ENCODE measurements around the gene PTK6. TPM values are rescaled to one million over a fixed set of nuclear protein-coding genes. Genes with fewer than 3 reads are reported as not detected.

The PTK6 gene
- total RNA-seq, 1 donor from 2014 or later = not detected

DNA sequence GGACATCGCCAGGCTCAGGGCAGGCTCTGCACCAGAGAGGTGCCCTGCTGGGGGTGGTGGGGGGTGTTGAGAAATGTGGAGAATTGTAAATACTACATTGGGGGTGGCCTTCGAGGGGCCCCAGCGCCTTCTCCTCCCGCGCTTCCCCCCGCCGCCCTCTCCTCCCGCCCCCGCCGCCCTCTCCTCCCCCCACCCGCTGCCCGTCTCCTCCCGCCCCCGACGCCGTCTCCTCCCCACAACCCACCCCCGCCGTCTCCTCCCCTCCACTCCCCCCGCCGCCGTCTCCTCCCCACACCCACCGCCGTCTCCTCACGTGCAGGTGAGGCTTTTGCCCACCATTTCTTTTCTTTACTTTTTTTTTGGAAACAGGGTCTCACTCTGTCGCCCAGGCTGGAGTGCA is 11.8 kb upstream of the PTK6 start:
- no peak for DNase-seq
- H3K9me3 ChIP-seq (replicated peaks) = no peaks in the 10 kb centered on the region
- H3K4me1 ChIP-seq = peaks cover 6% of the 10 kb centered on the region
- H3K27me3 ChIP-seq (ENCODE audit: low read depth) = peaks cover 76% of the 10 kb centered on the region
- TF ChIP-seq, protein P1, sequence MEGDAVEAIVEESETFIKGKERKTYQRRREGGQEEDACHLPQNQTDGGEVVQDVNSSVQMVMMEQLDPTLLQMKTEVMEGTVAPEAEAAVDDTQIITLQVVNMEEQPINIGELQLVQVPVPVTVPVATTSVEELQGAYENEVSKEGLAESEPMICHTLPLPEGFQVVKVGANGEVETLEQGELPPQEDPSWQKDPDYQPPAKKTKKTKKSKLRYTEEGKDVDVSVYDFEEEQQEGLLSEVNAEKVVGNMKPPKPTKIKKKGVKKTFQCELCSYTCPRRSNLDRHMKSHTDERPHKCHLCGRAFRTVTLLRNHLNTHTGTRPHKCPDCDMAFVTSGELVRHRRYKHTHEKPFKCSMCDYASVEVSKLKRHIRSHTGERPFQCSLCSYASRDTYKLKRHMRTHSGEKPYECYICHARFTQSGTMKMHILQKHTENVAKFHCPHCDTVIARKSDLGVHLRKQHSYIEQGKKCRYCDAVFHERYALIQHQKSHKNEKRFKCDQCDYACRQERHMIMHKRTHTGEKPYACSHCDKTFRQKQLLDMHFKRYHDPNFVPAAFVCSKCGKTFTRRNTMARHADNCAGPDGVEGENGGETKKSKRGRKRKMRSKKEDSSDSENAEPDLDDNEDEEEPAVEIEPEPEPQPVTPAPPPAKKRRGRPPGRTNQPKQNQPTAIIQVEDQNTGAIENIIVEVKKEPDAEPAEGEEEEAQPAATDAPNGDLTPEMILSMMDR (IDR thresholded peaks at IDR 0.05; ENCODE audit: borderline replicate concordance) = no peak
- no peak overlapping the region for H3K4me3 ChIP-seq
- intact Hi-C loops (cut with micrococcal nuclease) = no loop called here
- no peak overlapping the region for H3K27ac ChIP-seq (replicated peaks)
- no peaks in the 10 kb centered on the region for H3K36me3 ChIP-seq

DNA sequence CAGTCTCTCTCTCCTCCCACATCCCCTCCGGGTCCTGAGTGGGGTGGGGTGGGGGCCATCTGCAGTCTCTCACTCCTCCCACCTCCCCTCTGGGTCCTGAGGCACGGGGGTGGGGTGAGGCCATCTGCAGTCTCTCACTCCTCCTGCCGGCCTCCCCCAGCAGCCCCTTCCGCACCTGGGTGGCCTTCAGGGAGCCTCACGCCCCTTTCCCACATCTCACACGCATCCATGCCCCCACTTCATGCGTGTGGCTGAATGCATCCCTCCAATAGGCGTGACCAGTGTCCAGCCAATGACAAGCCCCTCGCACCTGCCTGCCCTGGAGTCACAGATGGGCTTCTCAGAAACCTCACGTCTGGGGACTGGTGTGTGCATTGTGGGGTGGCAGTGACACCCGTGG is 11.4 kb upstream of the PTK6 start:
- Histone ChIP-seq H3K9me3 (replicated peaks) (no peaks in the 10 kb centered on the region), H3K27me3 (ENCODE audit: low read depth) (peaks cover 71% of the 10 kb centered on the region), H3K27ac (replicated peaks) (no peak overlapping the region), H3K36me3 (no peaks in the 10 kb centered on the region), H3K4me3 (no peak overlapping the region), H3K4me1 (peaks cover 1% of the 10 kb centered on the region)
- intact Hi-C loops (cut with micrococcal nuclease) = no loop called here
- TF ChIP-seq, protein P1 (IDR thresholded peaks at IDR 0.05; ENCODE audit: borderline replicate concordance) = no peak
- DNase-seq = no peak

DNA sequence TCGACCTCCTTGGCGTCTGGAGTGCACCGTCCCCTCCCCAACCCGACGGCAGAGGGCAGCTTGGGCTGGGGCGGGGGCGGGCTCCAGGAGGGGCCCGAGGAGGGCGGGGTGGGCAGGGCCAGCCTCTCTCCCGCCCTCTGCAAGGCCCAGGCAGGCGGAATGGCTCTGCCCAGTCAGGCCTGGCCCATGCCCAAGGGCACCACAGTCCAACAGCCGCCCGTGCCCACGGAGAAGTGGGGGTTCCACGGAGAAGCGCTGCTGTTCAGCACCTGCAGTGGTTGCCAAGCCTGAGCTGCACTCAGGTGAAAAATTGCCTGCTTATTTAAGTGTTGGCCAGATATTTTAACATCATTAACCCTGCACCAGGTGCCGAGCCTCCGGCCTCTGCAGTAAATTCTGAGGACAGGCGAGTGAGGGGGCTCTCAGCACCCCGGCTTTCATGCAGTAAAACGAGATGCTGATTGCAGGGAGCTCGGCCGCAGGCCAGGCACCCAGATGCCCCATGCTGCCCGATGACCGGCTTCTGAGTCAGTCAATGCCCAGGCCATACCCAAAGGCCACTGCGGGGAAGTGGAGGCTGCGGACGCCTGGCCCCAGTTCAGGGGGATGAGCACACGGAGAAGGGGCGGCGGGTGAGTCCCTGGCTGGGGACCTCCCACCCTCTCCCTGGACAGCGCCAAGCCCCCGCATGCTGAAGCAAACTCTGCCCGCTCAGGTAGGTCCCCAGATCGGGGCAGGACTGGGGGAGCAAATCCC is 10.7 kb upstream of the PTK6 start, which contains the start of gene SRMS:
TSS of gene SRMS (minus strand) at position 25 of the 756 bp plus-strand sequence. CDS start 286 bp downstream, outside the sequence.
- Histone ChIP-seq H3K27me3 (ENCODE audit: low read depth) (peaks cover 68% of the 10 kb centered on the region), H3K27ac (replicated peaks) (no peak within 1 kb of the TSS), H3K36me3 (no peaks in the 10 kb centered on the region), H3K9me3 (replicated peaks) (no peaks in the 10 kb centered on the region), H3K4me1 (no peaks in the 10 kb centered on the region), H3K4me3 (no peak within 1 kb of the TSS)
- intact Hi-C loops (cut with micrococcal nuclease) = no loop called here
- DNase-seq = no peak
- TF ChIP-seq, protein P1 (IDR thresholded peaks at IDR 0.05; ENCODE audit: borderline replicate concordance) = no peak

DNA sequence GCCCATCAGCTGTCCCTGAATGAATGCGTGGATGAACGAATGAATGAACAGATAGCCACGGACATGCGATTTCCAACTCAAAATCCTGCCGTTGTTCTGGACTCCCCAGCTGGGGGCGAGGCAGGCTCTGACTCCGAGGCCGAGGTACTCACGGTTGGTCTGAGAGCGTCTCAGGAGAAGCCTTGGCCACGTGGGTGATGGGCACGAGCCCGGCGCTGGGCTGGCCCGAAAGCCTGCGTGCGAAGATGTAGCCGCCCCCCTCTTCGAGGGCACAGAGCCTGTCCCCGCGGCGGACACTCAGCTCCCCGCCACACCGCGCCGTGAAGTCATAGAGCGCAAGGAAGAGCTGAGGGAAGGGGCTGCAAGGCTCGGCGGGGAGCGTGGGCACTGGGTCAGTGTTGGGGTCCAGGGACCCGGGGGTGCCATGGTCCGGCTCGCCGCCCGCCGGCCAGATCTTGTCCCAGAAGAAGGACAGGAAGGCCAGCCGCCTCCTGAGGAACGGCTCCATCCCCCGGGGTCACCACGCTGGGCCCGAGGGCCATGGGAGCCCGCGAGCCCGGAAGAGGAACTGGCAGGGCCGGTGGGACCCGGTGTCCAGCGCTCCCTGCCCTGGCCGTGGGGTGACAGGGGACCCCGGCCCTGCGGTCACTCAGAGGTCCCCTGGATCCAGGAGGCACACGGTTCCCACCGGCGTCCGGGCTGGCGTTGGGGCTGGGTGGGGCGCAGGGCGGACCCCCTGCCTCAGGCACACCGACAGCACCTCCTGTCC is 10.0 kb upstream of the PTK6 start:
- Histone ChIP-seq H3K9me3 (replicated peaks) (no peaks in the 10 kb centered on the region), H3K4me3 (no peak overlapping the region), H3K27me3 (ENCODE audit: low read depth) (peaks cover 63% of the 10 kb centered on the region), H3K36me3 (no peaks in the 10 kb centered on the region), H3K27ac (replicated peaks) (no peak overlapping the region), H3K4me1 (no peaks in the 10 kb centered on the region)
- TF ChIP-seq, protein P1 (IDR thresholded peaks at IDR 0.05; ENCODE audit: borderline replicate concordance) = no peak
- intact Hi-C loops (cut with micrococcal nuclease) = no loop called here
- no peak for DNase-seq

DNA sequence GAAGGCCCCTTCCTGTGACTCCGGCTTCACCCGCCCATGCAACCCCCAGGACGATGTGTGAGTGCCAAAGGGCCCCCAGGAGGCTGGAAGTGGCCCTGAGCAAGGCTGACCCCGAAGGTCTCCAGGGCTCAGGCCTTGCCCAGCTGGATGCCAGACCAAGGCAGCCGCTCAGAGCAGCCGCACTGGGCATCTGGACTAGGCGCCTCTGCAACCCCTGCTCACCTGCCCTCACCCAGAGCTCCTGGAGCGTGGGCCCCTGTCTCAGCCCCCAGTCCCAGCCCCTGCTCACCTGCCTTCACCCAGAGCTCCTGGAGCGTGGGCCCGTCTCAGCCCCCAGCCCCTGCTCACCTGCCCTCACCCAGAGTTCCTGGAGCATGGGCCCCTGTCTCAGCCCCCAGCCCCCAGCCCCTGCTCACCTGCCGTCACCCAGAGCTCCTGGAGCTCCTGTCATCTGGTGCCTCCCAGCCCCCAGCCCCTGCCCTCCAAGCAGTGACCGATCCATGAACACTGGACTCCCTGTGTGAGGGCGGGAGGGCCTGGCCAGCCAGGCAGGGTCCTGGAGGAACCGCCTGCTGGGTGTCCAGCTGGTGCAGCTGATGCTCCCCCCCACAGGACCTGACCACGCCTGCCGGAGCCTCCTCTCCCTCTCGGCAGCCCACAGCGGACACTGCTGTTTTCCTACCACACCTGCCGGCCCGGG is 9.2 kb upstream of the PTK6 start:
- Histone ChIP-seq H3K9me3 (replicated peaks) (no peaks in the 10 kb centered on the region), H3K4me1 (no peaks in the 10 kb centered on the region), H3K36me3 (no peaks in the 10 kb centered on the region), H3K4me3 (no peak overlapping the region), H3K27me3 (ENCODE audit: low read depth) (peaks cover 63% of the 10 kb centered on the region), H3K27ac (replicated peaks) (no peak overlapping the region)
- intact Hi-C loops (cut with micrococcal nuclease) = no loop called here
- DNase-seq = no peak
- TF ChIP-seq, protein P1 (IDR thresholded peaks at IDR 0.05; ENCODE audit: borderline replicate concordance) = no peak

Data from left ventricle myocardium inferior (tissue), 1 donor.